Body of pancreas (tissue), 4 donors: ENCODE data around the gene MAGEA2.

Experiments
- CTCF ChIP-seq, 7 experiments: fragments of 450-650 bp in 4 of 7; fragments of 200-600 bp in 3 of 7; sonication (generic) in 3 of 7; IDR thresholded peaks; one replicate each; pipeline ENCODE4 v1.5.1; 2016 to 2019; ENCODE audit warnings: antibody characterized with exemption in 7 of 7
- POLR2A ChIP-seq, 3 donors: fragments of 450-650 bp; IDR thresholded peaks; one replicate each; pipeline ENCODE4 v1.6.1; 2016; ENCODE audit warnings: antibody characterized with exemption in 3 of 3, mild to moderate bottlenecking in 2 of 3

- TF ChIP-seq CTCF (IDR thresholded peaks at IDR 0.05): no peak
- no peak for TF ChIP-seq POLR2A (IDR thresholded peaks at IDR 0.05)
These were observed 15.1 kb downstream of the MAGEA2 start for GRCh38 chrX:152738560-152738959.
